A673 (cell line): ENCODE measurements around the gene CYP4F8.

Experiments
- EZH2 ChIP-seq: fragments of 200-600 bp; sonication (generic); IDR thresholded peaks from 2 replicates; pipeline ENCODE4 v1.6.1; 2017; ENCODE audit warnings: borderline replicate concordance, low read depth, mild to moderate bottlenecking, mixed read lengths, antibody characterized with exemption, low read length; ENCODE audit not compliant: poor library complexity, severe bottlenecking
- TF ChIP-seq, protein P1 (sequence below): fragments of 300-800, 200-600 bp; sonication (generic); conservative IDR thresholded peaks from 2 replicates; pipeline ENCODE4 v1.5.1; 2017; ENCODE audit warnings: low read depth, mild to moderate bottlenecking, antibody characterized with exemption, low read length, moderate library complexity, mixed read lengths

DNA sequence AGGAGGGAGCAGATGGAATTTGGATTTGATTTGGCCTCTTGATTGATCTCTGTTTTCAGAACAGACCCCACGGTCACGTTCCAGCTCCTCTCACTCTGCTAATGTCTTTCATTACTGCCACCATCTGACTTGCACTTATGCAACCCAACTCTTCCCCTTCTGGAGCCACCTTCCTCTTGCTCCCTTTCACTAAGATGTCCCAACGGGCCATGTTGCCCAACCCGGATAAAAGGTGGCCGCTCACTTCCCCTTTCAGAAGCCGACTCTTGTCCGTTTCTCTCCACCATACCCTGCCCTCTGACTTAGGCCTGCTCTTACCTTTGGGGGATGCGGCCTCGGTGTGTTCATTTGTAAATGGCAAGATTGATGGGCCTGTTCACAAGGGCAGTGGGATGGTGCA lies 27.4 kb upstream of the CYP4F8 start:
- no peak for TF ChIP-seq EZH2
- TF ChIP-seq, protein P1, sequence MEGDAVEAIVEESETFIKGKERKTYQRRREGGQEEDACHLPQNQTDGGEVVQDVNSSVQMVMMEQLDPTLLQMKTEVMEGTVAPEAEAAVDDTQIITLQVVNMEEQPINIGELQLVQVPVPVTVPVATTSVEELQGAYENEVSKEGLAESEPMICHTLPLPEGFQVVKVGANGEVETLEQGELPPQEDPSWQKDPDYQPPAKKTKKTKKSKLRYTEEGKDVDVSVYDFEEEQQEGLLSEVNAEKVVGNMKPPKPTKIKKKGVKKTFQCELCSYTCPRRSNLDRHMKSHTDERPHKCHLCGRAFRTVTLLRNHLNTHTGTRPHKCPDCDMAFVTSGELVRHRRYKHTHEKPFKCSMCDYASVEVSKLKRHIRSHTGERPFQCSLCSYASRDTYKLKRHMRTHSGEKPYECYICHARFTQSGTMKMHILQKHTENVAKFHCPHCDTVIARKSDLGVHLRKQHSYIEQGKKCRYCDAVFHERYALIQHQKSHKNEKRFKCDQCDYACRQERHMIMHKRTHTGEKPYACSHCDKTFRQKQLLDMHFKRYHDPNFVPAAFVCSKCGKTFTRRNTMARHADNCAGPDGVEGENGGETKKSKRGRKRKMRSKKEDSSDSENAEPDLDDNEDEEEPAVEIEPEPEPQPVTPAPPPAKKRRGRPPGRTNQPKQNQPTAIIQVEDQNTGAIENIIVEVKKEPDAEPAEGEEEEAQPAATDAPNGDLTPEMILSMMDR, result no peak
